Ovary (tissue), 3 donors: ENCODE measurements around the gene CAPN9.

Experiments used
- CTCF ChIP-seq, 3 donors: fragments of 450-650 bp in 2 of 3; fragments of 200-600 bp in 1 of 3; IDR thresholded peaks; one replicate each; pipeline versions ENCODE4 v1.5.1 to v1.8.0; 2016 to 2022; ENCODE audit warnings: antibody characterized with exemption in 3 of 3, mild to moderate bottlenecking in 1 of 3
- POLR2A ChIP-seq: fragments of 450-650 bp; IDR thresholded peaks from one replicate; pipeline ENCODE4 v1.6.1; 2017; ENCODE audit warnings: antibody characterized with exemption, mild to moderate bottlenecking, moderate library complexity
- donor health status: DM: no; HTN: no; CAD: no.

- TF ChIP-seq CTCF (IDR thresholded peaks at IDR 0.05) (peak in 1 of 3 donors; percentile 40), POLR2A (no peak)
Observed at GRCh38 chr1:230772457-230773395, 25.5 kb downstream of the CAPN9 start.
